ENCODE data around the gene CACHD1.

The CACHD1 gene

DNA sequence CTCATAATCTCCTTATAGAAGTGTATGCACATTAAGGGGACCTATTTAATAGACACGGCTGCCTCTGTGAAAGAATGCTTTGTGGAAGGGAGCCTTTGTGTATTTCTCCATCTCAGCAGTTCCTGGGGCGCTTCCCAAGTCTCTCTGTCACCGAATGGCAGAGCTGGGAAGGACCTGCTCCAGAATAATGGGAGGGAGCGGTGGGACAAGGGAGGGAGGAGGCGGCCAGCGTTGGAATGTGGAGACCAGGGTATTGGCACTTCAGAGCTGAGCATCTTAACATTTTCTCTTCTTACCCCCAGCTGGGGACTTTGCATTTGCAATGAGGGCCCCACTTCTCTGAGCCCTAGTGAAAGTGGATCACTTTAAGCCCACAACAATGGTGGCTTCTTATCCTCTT lies 23.9 kb downstream of the CACHD1 start:
- FAIRE-seq: no peak
- DNase-seq (ENCODE audit: insufficient read length, low spot score): no peak
- TF ChIP-seq, protein P1, sequence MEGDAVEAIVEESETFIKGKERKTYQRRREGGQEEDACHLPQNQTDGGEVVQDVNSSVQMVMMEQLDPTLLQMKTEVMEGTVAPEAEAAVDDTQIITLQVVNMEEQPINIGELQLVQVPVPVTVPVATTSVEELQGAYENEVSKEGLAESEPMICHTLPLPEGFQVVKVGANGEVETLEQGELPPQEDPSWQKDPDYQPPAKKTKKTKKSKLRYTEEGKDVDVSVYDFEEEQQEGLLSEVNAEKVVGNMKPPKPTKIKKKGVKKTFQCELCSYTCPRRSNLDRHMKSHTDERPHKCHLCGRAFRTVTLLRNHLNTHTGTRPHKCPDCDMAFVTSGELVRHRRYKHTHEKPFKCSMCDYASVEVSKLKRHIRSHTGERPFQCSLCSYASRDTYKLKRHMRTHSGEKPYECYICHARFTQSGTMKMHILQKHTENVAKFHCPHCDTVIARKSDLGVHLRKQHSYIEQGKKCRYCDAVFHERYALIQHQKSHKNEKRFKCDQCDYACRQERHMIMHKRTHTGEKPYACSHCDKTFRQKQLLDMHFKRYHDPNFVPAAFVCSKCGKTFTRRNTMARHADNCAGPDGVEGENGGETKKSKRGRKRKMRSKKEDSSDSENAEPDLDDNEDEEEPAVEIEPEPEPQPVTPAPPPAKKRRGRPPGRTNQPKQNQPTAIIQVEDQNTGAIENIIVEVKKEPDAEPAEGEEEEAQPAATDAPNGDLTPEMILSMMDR (IDR thresholded peaks at IDR 0.05; ENCODE audit: insufficient read depth, missing control alignments): no peak

DNA sequence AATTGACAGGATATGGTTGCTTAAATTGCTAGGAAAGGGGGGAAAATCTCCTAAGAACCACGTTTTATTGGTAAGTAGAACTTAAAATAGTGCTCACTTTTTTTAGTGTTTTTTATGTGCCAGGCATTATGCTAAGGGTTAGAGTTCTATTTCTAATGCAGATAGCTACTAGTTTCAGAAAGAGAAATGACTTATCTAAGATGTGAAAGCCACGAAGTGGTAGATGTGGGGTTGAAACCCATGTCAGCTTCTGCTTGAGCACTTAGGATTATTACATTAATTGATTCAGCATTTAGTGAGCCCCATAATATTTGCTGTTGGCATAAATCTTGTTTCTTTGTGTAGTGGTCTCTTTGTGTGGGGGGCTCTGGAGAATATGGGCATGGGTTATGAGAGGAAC lies 24.7 kb downstream of the CACHD1 start:
- TF ChIP-seq, protein P1 (IDR thresholded peaks at IDR 0.05; ENCODE audit: insufficient read depth, missing control alignments): no peak
- FAIRE-seq (no peak), DNase-seq (ENCODE audit: insufficient read length, low spot score) (no peak)

DNA sequence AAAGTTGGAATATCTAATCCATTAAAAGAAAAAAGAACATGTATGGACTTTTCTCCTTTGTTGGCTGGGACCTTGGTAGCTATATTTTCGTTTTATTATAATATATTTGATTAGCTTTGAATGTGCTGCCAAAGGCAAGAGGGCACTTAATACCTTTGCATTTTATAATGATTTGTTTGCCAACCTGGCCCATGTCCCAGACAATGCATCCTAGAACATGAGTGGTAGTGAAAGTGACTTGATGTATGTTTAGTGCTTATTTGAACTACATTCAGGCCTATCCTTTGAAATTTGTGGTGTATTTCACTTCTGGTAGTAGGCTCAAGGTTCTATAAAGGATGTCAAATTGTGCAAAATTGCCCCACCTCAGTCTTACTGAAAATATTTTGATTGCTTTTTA lies 25.9 kb downstream of the CACHD1 start:
- FAIRE-seq: no peak
- DNase-seq (ENCODE audit: insufficient read length, low spot score): no peak
- TF ChIP-seq, protein P1 (IDR thresholded peaks at IDR 0.05; ENCODE audit: insufficient read depth, missing control alignments): no peak

DNA sequence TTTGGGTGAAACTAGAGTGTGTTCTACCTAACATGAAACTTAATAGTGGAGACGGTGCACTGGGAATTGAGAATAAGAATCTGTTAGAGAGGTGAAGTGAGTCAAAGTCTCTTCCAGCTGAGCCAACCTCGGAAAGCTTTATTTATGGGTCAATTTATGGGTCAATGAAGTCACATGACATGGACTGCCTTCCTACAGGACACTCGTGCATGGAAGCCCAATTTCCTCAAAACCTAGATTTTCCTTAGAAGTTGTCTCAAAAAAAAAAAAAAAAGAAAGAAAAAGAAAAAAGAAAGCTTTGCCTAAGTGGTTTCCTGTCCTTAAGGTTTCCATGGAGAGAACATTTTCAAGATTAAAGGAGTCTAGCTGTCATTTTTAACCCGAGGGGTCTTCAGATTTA lies 26.7 kb downstream of the CACHD1 start:
- FAIRE-seq: no peak
- no peak for DNase-seq (ENCODE audit: insufficient read length, low spot score)
- TF ChIP-seq, protein P1 (IDR thresholded peaks at IDR 0.05; ENCODE audit: insufficient read depth, missing control alignments): no peak

DNA sequence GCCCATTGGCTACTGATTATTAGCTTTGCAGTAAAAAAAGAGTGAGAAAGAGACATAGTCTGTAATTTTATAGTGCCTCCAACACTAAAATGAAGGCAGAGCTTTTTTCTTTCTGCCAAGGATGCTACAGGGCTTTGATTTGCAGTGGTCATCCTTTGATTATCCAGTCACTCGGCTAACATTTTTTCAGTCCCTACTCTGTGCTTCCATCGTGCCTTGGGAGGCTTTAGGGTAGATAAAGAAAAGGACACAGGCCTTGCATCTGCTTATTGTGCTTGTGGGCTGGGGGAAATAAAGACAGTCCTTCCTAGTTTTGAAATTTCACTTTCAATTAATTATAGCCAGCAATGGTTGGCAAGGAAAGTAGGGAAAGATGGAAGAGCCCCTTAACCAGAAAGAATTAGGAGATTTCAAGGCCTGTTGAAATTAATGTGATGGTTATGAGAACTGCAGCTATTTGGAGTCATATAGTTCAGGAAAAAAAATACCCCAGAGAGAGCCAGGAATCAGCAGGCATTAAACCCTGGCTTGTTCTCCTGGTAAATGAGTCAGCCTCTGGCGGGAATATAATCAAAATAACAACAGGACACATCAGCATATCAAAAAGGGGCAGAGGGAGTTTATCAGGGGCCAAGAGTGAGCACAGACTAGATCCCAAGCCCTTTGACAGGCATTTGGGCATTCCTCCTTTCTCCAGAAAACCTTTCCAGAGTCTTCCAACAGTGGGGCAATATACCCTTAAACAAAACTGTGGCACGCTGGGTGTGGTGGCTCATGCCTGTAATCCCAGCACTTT lies 27.4 kb downstream of the CACHD1 start:
- TF ChIP-seq, protein P1 (IDR thresholded peaks at IDR 0.05; ENCODE audit: insufficient read depth, missing control alignments): no peak
- FAIRE-seq (no peak), DNase-seq (ENCODE audit: insufficient read length, low spot score) (no peak)

DNA sequence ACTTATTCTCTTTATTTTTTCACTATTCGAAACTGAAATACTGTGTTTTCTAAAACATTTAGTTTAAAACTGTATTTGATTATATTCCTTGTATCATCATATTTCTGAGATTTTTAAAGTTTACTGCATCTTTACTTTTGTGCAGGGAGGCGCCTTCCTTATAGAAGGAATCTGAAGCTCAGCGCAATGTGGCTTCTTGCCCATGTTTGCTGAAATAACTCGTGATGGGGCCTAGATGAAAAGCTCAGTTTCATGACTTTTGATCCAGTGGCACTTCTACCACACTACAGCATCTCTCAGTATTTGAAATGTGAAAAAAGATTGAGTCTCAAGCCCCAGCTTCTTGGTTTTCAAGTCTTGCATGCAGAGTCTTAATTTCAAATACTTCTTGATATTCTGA lies 28.4 kb downstream of the CACHD1 start:
- FAIRE-seq: no peak
- TF ChIP-seq, protein P1 (IDR thresholded peaks at IDR 0.05; ENCODE audit: insufficient read depth, missing control alignments): no peak
- no peak for DNase-seq (ENCODE audit: insufficient read length, low spot score)

DNA sequence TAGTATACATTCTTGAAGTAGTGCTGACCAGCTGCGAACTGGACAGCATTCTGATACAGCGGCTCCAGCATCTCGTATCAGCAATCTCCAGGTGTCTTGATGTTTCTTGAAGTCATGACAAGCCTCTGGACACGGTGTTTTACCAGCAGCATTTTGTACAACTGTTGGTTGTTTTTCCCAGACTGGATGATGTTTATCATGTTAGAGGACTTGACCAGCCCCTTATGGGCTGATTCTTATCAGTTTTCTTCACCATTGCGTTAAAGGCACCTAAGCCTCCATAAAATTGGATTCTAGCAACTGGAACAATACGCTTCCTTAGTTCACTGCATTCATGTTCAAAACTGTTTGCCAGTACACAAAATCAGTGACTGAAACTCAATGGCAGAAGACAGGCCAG lies 29.1 kb downstream of the CACHD1 start:
- TF ChIP-seq, protein P1 (IDR thresholded peaks at IDR 0.05; ENCODE audit: insufficient read depth, missing control alignments): no peak
- no peak for DNase-seq (ENCODE audit: insufficient read length, low spot score)
- no peak for FAIRE-seq

Data from D721Med (cell line).